ENCODE data around the gene HEATR9. TPM values are rescaled to one million over a fixed set of nuclear protein-coding genes. Genes with fewer than 3 reads are reported as not detected.

Gene HEATR9
- total and polyA plus RNA-seq, 2 experiments from 2014 or later = not detected

GRCh38 chr17:35816723-35817122 lies 52.0 kb downstream of the HEATR9 start:
- TF ChIP-seq EZH2phosphoT487 (IDR thresholded peaks at IDR 0.05; ENCODE audit: low read depth, severe bottlenecking, unreplicated experiment) (no peak), EZH2 (IDR thresholded peaks at IDR 0.05; ENCODE audit: borderline replicate concordance) (no peak)
- TF ChIP-seq, protein P1, sequence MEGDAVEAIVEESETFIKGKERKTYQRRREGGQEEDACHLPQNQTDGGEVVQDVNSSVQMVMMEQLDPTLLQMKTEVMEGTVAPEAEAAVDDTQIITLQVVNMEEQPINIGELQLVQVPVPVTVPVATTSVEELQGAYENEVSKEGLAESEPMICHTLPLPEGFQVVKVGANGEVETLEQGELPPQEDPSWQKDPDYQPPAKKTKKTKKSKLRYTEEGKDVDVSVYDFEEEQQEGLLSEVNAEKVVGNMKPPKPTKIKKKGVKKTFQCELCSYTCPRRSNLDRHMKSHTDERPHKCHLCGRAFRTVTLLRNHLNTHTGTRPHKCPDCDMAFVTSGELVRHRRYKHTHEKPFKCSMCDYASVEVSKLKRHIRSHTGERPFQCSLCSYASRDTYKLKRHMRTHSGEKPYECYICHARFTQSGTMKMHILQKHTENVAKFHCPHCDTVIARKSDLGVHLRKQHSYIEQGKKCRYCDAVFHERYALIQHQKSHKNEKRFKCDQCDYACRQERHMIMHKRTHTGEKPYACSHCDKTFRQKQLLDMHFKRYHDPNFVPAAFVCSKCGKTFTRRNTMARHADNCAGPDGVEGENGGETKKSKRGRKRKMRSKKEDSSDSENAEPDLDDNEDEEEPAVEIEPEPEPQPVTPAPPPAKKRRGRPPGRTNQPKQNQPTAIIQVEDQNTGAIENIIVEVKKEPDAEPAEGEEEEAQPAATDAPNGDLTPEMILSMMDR (IDR thresholded peaks at IDR 0.05; ENCODE audit: poor library complexity) = no peak
- 82% methylated on average over 5 of the region's 5 CpGs for WGBS (ENCODE audit: low lambda C conversion rate, missing lambda C conversion rate)
- no peak overlapping the region for H3K27ac ChIP-seq
- no peaks in the 10 kb centered on the region for H3K9me3 ChIP-seq (ENCODE audit: low read depth)
- peaks cover 14% of the 10 kb centered on the region for H3K4me1 ChIP-seq (ENCODE audit: insufficient read depth)
- H3K79me2 ChIP-seq = peaks cover 100% of the 10 kb centered on the region
- H3K4me2 ChIP-seq = peak overlapping the region; percentile 38
- H3K4me3 ChIP-seq = no peak overlapping the region
- DNase-seq (ENCODE audit: low spot score) = no peak
- H3K36me3 ChIP-seq (replicated peaks; ENCODE audit: insufficient read depth, low read depth) = peaks cover 5% of the 10 kb centered on the region
- no peaks in the 10 kb centered on the region for H3K9me2 ChIP-seq (replicated peaks; ENCODE audit: insufficient read depth)
- H4K20me1 ChIP-seq (ENCODE audit: insufficient read depth, poor library complexity, severe bottlenecking) = peaks cover 82% of the 10 kb centered on the region
- H3K27me3 ChIP-seq = no peaks in the 10 kb centered on the region
- no peak overlapping the region for H2AFZ ChIP-seq

DNA sequence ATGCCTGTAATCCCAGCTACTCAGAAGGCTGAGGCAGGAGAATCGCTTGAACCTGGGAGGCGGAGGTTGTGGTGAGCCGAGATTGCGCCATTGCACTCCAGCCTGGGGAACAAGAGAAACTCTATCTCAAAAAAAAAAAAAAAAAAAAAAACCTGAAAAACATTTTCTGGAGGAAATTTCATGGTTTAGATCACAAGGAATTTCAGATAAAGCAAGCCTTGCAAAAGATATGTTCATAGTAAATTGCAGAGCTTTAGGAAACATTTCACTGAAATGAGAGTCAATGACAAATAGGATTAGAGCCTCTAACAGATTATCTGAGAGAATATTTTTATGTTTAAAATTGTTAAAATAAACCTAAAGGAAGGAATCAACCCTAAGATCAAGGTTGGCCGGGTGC lies 56.2 kb downstream of the HEATR9 start:
- 88% methylated on average over 5 of the region's 5 CpGs for WGBS (ENCODE audit: low lambda C conversion rate, missing lambda C conversion rate)
- TF ChIP-seq EZH2phosphoT487 (IDR thresholded peaks at IDR 0.05; ENCODE audit: low read depth, severe bottlenecking, unreplicated experiment) (no peak), EZH2 (IDR thresholded peaks at IDR 0.05; ENCODE audit: borderline replicate concordance) (no peak)
- TF ChIP-seq, protein P1 (IDR thresholded peaks at IDR 0.05; ENCODE audit: poor library complexity) = no peak
- Histone ChIP-seq H2AFZ (no peak overlapping the region), H3K9me3 (ENCODE audit: low read depth) (no peaks in the 10 kb centered on the region), H3K4me1 (ENCODE audit: insufficient read depth) (peaks cover 21% of the 10 kb centered on the region), H3K79me2 (peaks cover 77% of the 10 kb centered on the region), H3K27ac (no peak overlapping the region), H3K4me2 (no peak overlapping the region), H3K36me3 (replicated peaks; ENCODE audit: insufficient read depth, low read depth) (no peaks in the 10 kb centered on the region), H3K4me3 (no peak overlapping the region), H3K9me2 (replicated peaks; ENCODE audit: insufficient read depth) (no peaks in the 10 kb centered on the region), H4K20me1 (ENCODE audit: insufficient read depth, poor library complexity, severe bottlenecking) (peaks cover 73% of the 10 kb centered on the region), H3K27me3 (no peaks in the 10 kb centered on the region)
- no peak for DNase-seq (ENCODE audit: low spot score)

- TF ChIP-seq, protein P1 (IDR thresholded peaks at IDR 0.05; ENCODE audit: poor library complexity) = no peak
- TF ChIP-seq EZH2 (IDR thresholded peaks at IDR 0.05; ENCODE audit: borderline replicate concordance) (no peak), EZH2phosphoT487 (IDR thresholded peaks at IDR 0.05; ENCODE audit: low read depth, severe bottlenecking, unreplicated experiment) (no peak)
- H3K27me3 ChIP-seq = no peaks in the 10 kb centered on the region
- 89% methylated on average over 6 of the region's 6 CpGs for WGBS (ENCODE audit: low lambda C conversion rate, missing lambda C conversion rate)
- H3K4me2 ChIP-seq = peak overlapping the region; percentile 81
- no peak for DNase-seq (ENCODE audit: low spot score)
- peaks cover 70% of the 10 kb centered on the region for H3K79me2 ChIP-seq
- peaks cover 14% of the 10 kb centered on the region for H3K4me1 ChIP-seq (ENCODE audit: insufficient read depth)
- no peak overlapping the region for H2AFZ ChIP-seq
- no peak overlapping the region for H3K27ac ChIP-seq
- no peaks in the 10 kb centered on the region for H3K9me3 ChIP-seq (ENCODE audit: low read depth)
- no peak overlapping the region for H3K4me3 ChIP-seq
- H3K36me3 ChIP-seq (replicated peaks; ENCODE audit: insufficient read depth, low read depth) = no peaks in the 10 kb centered on the region
- H3K9me2 ChIP-seq (replicated peaks; ENCODE audit: insufficient read depth) = no peaks in the 10 kb centered on the region
- peaks cover 66% of the 10 kb centered on the region for H4K20me1 ChIP-seq (ENCODE audit: insufficient read depth, poor library complexity, severe bottlenecking)
Measured at GRCh38 chr17:35811759-35812158, 56.9 kb downstream of the HEATR9 start.

Measured in hepatocyte (in vitro differentiated cells).